Omental fat pad (tissue), 4 donors: Measurements from ENCODE around the gene PSD2. TPM values are rescaled to one million over a fixed set of nuclear protein-coding genes. Genes with fewer than 3 reads are reported as not detected.

Source experiments
- ATAC-seq: fragments of 150-250 bp; one replicate; pipeline ENCODE4 v1.9.1; 2016; ENCODE audit warnings: mild to moderate bottlenecking, moderate library complexity; ENCODE audit not compliant: low FRiP score
- DNase-seq: peaks from one replicate; pipeline ENCODE4 v3.0.0-alpha.2; 2019; ENCODE audit warnings: low spot score
- CTCF ChIP-seq, 3 donors: fragments of 450-650 bp; IDR thresholded peaks; one replicate each; pipeline ENCODE4 v1.5.1; 2016 to 2017; ENCODE audit warnings: antibody characterized with exemption in 3 of 3, mild to moderate bottlenecking in 3 of 3, moderate library complexity in 2 of 3
- total RNA-seq, 4 donors: library from RNA; depleted of rRNA; stranded (reverse); fragments of >200 nt; gene quantifications; one replicate each; pipeline ENCODE4 v1.1.0, GENCODE V29; 2016

The PSD2 gene
- total RNA-seq, 4 donors from 2014 or later: 0.12 to 0.46 (median 0.16) TPM; not detected in 1

GRCh38 chr5:139855451-139855850, 59.8 kb downstream of the PSD2 start:
- TF ChIP-seq CTCF (IDR thresholded peaks at IDR 0.05): no peak
- DNase-seq (no peak), ATAC-seq (no peak)

- no peak for TF ChIP-seq CTCF (IDR thresholded peaks at IDR 0.05)
- DNase-seq (no peak), ATAC-seq (no peak)
Measured at GRCh38 chr5:139855946-139856540, 60.4 kb downstream of the PSD2 start.

- ATAC-seq: no peak
- DNase-seq: no peak
- no peak for TF ChIP-seq CTCF (IDR thresholded peaks at IDR 0.05)
Measured at GRCh38 chr5:139856714-139857113, 61.1 kb downstream of the PSD2 start.

- ATAC-seq: no peak
- no peak for TF ChIP-seq CTCF (IDR thresholded peaks at IDR 0.05)
Measured at GRCh38 chr5:139859013-139859412, 63.4 kb downstream of the PSD2 start.

GRCh38 chr5:139861021-139861888, 65.6 kb downstream of the PSD2 start:
- ATAC-seq: no peak
- no peak for TF ChIP-seq CTCF (IDR thresholded peaks at IDR 0.05)

More at GRCh38 chr5:139859013-139859412, 63.4 kb downstream of the PSD2 start:
- DNase-seq: no peak

GRCh38 chr5:139861889-139862207, 66.2 kb downstream of the PSD2 start:
- TF ChIP-seq CTCF (IDR thresholded peaks at IDR 0.05): no peak
- ATAC-seq (no peak), DNase-seq (no peak)

More at GRCh38 chr5:139861021-139861888, 65.6 kb downstream of the PSD2 start:
- DNase-seq: no peak

- no peak for ATAC-seq
- TF ChIP-seq CTCF (IDR thresholded peaks at IDR 0.05): no peak
Measured at GRCh38 chr5:139862313-139862712, 66.7 kb downstream of the PSD2 start.

More at GRCh38 chr5:139862313-139862712, 66.7 kb downstream of the PSD2 start:
- no peak for DNase-seq
